Activated CD4-positive, alpha-beta T cell treated with anti-CD3 and anti-CD28 coated beads, Interleukin-10, Interleukin-2, amounts not matched to agents 100 ng/mL and 50 ng/mL, durations not matched to agents 16 hours and 8 hours (primary cell): ENCODE data around the gene ABT1.
"Not testable (repeated sequence)": the region's sequence is repeated elsewhere in the genome, so short reads cannot be mapped to it uniquely, and the experiment has no call there.

Experiments used
- DNase-seq: peaks from one replicate; pipeline ENCODE4 v3.0.0-alpha.2; 2020

Gene ABT1

GRCh38 chr6:26596579-26597388 is at the start of gene ABT1:
ABT1 (plus strand) TSS chr6:26596953; CDS start chr6:26596983, 30 bp downstream.
- peak; percentile 98 for DNase-seq

- not testable (repeated sequence) for DNase-seq
Observed at GRCh38 chr6:26547363-26547762, 49.4 kb upstream of the ABT1 start.

DNA sequence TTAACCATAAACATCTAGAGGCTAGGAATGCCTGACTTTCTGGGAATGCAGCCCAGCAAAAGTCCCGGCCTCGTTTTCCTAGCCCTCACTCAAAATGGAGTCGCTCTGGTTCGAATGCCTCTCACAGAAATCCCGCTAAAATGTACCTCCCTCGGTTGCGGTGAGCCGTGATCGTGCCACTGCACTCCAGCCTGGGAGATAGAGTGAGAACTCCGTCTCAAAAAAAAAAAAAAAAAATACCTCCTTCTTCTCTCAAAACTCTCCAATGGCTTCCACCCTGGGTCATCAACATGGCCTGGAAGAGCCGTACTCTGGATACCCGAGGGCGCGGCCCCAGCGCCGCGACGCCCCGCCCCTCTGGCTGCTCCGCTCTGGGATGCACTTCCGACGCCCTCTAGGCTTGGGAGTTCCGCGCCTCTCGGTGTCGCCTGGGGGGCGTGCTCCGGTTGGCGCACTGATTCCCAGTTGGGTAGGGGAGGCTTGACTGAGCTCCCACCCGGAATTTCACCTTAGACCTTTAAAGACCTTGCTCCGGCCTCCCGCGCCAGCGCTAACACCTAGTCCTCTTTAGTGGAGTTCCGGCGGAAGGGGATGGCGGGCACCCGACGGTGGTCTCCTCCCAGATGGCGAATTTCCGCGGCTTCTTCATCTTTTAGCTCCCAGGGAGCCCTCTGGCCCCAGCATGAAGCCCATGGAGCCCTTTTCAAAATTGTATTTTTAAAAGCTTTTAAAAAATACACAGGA is 46.3 kb upstream of the ABT1 start:
- DNase-seq: peak; percentile 72

- no peak for DNase-seq
Observed at GRCh38 chr6:26552205-26552604, 44.5 kb upstream of the ABT1 start.

- no peak for DNase-seq
Observed at GRCh38 chr6:26552640-26553188, 44.0 kb upstream of the ABT1 start.

DNA sequence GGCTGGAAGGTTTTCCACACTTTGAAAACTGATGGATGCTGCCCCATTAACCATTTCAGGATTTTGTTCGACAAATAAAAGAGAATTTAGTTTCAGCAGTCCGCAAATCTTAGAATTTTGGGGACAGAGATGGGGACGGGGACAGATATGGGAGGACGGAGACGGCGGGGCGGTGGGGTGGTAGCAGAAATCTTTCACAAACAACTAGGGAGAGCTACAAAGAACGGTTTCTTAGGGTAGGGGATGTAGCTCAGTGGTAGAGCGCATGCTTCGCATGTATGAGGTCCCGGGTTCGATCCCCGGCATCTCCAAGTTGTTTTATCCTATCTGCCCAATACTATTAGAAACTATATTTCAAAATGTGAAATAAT is 43.5 kb upstream of the ABT1 start:
- DNase-seq: peak; percentile 88

DNA sequence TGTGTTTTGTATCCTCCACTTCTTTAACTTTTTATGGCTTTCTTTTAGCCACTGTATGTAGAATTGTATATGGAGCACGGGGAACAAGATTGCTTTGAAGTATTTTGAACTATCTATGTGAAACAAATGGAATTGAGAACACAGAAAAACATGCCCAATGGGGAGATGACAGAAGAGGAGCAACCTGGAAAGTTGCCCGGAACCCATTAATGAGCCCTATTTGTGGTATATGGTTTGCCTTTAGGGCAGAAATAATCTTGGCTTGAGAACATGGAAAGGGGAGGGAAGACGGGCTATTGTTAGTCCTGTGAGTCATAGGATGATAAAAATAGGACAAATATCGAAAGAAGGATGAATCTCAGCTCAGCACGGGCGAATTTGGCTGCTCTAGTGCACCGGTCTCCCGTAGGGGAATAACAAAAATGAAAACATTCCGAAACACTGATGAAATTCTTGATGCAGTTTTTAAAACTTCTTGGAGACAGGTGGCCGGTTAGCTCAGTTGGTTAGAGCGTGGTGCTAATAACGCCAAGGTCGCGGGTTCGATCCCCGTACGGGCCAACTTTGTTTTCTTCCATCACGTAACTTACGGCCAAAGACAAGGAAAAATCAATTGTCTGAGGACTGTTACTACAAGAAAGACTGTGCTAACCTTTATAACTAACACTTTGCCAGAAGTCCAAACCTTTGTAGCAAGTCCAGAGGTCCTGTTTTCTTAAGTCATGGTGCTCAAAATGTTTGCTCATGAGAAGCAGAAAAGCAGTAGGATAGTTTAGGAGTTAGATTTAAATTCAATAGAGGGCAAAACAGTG is 42.9 kb upstream of the ABT1 start:
- DNase-seq: peak; percentile 88

DNA sequence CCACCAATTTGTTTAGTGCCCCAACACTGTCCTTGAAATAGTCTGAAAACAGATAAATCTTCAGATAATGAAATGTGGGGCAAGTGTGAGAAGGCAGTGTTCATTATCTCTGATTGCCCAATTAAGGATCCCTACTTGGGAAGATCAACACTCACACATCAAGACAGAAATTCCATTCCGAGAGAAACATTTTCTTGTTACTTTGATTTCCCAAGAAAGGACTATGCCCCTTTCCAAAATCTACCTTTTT is 42.4 kb upstream of the ABT1 start:
- DNase-seq: no peak

GRCh38 chr6:26554697-26555504 is 41.9 kb upstream of the ABT1 start:
- DNase-seq: peak; percentile 86

GRCh38 chr6:26555505-26556262 is 41.1 kb upstream of the ABT1 start:
- no peak for DNase-seq

DNA sequence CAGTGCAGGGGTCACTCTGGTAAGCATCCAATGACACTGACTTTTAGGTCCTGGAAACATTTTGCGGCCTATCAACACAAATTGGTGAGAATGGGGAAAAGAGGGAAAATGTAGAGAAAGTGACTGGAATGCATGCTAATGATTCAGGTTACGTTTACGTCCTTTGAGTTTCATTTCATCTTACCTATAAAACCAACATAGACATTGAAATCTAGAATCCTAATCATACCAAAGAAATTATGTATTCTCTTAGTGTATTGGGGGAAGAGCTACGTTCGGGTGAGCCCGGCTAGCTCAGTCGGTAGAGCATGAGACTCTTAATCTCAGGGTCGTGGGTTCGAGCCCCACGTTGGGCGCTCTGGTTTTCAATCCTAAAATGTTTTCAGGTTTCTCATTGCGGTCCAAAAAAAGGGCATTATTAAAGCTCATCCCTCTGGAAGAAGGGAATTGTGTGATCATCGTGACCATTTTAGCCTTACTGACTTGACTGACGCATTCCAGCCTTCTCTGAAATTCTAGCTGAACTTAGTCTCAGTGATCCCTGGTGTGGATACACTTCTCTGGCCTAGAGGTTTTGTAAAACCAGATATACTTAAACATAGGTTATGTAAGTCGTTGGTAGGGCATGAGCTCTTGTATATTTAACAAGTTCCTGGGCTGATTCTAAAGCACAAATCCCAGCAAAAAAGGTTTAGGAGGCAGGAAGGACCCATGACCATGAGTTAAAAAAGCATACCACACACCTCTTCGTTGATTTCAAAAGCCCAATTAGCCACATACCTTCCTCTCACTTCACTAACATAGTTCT is 40.3 kb upstream of the ABT1 start:
- peak; percentile 87 for DNase-seq

DNA sequence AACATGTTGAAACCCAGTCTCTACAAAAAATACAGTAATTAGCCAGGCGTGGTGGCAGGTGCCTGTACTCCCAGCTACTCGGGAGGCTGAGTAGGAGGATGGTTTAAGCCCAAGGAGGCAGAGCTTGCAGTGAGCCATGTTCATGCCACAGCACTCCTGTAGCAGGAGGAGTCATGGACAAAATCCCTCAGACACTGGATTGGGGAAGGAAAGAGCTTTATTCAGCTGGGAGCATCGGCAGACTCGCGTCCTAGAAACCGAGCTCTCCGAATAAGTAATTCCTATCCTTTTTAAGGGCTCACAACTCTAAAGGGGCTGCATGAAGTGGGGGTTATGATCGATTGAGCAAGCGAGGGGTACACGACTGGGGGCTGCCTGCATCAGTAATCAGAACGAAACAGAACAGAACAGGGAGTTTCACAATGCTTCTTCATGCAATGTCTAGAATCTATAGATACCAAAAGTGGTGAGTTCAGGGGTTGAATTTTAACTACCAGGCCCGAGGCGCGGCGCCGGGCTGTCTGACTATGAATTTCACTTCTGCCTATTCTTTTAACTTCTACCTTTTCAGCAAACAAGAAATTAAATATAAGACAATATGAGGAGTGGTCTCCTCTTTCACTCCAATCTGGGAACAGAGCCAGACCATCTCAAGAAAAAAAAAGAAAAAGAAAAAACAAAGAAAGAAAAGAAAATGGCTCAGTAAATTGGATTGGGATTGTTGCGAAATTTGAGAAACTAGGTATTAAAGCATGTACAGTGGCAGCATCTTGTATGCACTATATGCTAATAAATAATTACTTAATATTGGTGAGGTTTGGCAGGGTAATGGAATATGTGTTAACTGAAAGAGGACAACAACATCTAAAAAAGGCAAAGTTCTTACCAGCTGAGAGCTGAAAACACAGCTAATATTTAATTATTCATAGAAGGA is 35.0 kb upstream of the ABT1 start:
- no peak for DNase-seq

- no peak for DNase-seq
Observed at GRCh38 chr6:26563488-26563887, 33.3 kb upstream of the ABT1 start.

DNA sequence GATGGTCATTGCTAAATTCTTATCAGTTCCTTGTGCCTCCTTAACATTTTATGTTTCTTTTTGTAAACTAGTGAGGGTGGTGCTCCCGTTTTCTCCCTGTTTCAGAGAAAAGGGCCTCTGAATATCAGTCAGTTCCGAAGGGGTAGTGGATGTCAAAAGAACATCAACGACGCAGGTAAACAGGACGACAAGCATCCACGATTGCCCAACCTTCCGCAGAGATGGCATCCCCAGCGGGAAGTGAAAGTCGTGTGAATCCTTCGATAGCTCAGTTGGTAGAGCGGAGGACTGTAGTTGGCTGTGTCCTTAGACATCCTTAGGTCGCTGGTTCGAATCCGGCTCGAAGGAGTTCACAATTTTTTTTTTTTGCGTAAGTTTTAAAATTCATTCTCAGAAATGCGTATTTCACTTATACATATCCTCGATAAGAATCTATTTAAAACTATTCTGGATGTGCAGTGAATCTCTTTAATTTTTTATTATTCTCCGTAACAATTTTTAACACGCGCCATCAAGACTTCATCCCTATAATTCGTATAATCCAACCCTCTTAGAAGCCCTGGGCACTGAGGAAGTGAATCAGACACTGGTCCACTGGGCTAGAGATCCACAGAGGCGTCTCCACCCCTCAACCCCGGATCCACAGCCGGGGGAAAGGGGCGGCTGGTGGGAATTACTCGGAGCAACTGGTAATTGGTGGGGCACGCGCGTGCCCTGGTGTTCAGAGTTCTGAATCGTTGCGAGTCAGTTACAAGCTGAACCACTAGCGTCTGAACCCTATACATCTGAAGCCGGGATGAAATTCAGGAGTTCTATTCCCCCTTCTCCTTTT is 27.9 kb upstream of the ABT1 start:
- peak; percentile 95 for DNase-seq

- no peak for DNase-seq
Observed at GRCh38 chr6:26569433-26569764, 27.4 kb upstream of the ABT1 start.

- DNase-seq: no peak
Observed at GRCh38 chr6:26570027-26570809, 26.5 kb upstream of the ABT1 start.

- DNase-seq: peak; percentile 87
Observed at GRCh38 chr6:26571592-26572296, 25.0 kb upstream of the ABT1 start.
